A673 (cell line): ENCODE data around the gene CDC42BPA. TPM values are rescaled to one million over a fixed set of nuclear protein-coding genes. Genes with fewer than 3 reads are reported as not detected.

ENCODE experiments used
- BruUV-seq: library from RNA; stranded (reverse); fragments of 400-500 nt; replicated peaks from 2 replicates; lab custom pipeline; 2021; lab: Mats Ljungman, UMichigan
- CTCF ChIA-PET: fragments of 300-600 bp; sonication (Branson Sonifier 250); formaldehyde crosslinking; loops from one replicate; lab custom pipeline; 2022; ENCODE audit warnings: antibody characterized with exemption; lab: Charles Lee
- POLR2A ChIA-PET: fragments of 300-600 bp; sonication (Branson Sonifier 250); formaldehyde crosslinking; loops from one replicate; lab custom pipeline; 2022; ENCODE audit warnings: antibody characterized with exemption; ENCODE audit not compliant: low non-redundant PET; lab: Charles Lee
- DNase-seq: peaks from one replicate; pipeline ENCODE4 v3.0.0-alpha.2; 2015; ENCODE audit warnings: low spot score
- H3K27ac ChIP-seq: fragments of 200-600 bp; sonication (generic); 2 replicates; pipeline ENCODE4 v1.5.1; 2016; ENCODE audit warnings: mixed run types, low read depth, mild to moderate bottlenecking, mixed read lengths, antibody characterized with exemption, low read length; ENCODE audit not compliant: poor library complexity, severe bottlenecking
- H3K27me3 ChIP-seq: fragments of 200-600 bp; sonication (generic); replicated peaks from 2 replicates; pipeline ENCODE4 v1.6.1; 2017; ENCODE audit warnings: mixed run types, low read depth, mild to moderate bottlenecking, mixed read lengths, antibody characterized with exemption, low read length; ENCODE audit not compliant: insufficient read depth, poor library complexity
- H3K36me3 ChIP-seq: fragments of 200-600 bp; sonication (generic); 2 replicates; pipeline ENCODE4 v1.6.1; 2016; ENCODE audit warnings: mixed run types, mild to moderate bottlenecking, mixed read lengths, antibody characterized with exemption, low read length; ENCODE audit not compliant: insufficient read depth, poor library complexity, severe bottlenecking
- H3K4me1 ChIP-seq: fragments of 200-600 bp; sonication (generic); 2 replicates; pipeline ENCODE4 v1.6.1; 2017; ENCODE audit warnings: mixed run types, mild to moderate bottlenecking, mixed read lengths, antibody characterized with exemption, low read length; ENCODE audit not compliant: insufficient read depth, poor library complexity, severe bottlenecking
- H3K4me3 ChIP-seq: fragments of 200-600 bp; sonication (generic); 2 replicates; pipeline ENCODE4 v1.5.1; 2016; ENCODE audit warnings: low read depth, mixed run types, mild to moderate bottlenecking, mixed read lengths, low read length; ENCODE audit not compliant: poor library complexity, severe bottlenecking
- H3K9me3 ChIP-seq: fragments of 200-600 bp; sonication (generic); 2 replicates; pipeline ENCODE4 v1.6.1; 2016; ENCODE audit warnings: mixed run types, low read depth, mild to moderate bottlenecking, mixed read lengths, antibody characterized with exemption, low read length; ENCODE audit not compliant: poor library complexity, severe bottlenecking
- EZH2 ChIP-seq: fragments of 200-600 bp; sonication (generic); IDR thresholded peaks from 2 replicates; pipeline ENCODE4 v1.6.1; 2017; ENCODE audit warnings: borderline replicate concordance, low read depth, mild to moderate bottlenecking, mixed read lengths, antibody characterized with exemption, low read length; ENCODE audit not compliant: poor library complexity, severe bottlenecking
- intact Hi-C: fragments of 100-400 bp; cut with micrococcal nuclease; formaldehyde crosslinking; loops from one replicate; pipeline ENCODE4 v1.10.0; 2022; ENCODE audit not compliant: unreplicated experiment
- total RNA-seq: library from RNA; stranded (reverse); gene quantifications from 2 replicates; pipeline ENCODE4 v1.2.3, GENCODE V29; 2021
- TF ChIP-seq, protein P1 (sequence below): fragments of 300-800, 200-600 bp; sonication (generic); conservative IDR thresholded peaks from 2 replicates; pipeline ENCODE4 v1.5.1; 2017; ENCODE audit warnings: low read depth, mild to moderate bottlenecking, antibody characterized with exemption, low read length, moderate library complexity, mixed read lengths

CDC42BPA gene
- total RNA-seq, 1 experiment from 2014 or later: 21.7 TPM

DNA sequence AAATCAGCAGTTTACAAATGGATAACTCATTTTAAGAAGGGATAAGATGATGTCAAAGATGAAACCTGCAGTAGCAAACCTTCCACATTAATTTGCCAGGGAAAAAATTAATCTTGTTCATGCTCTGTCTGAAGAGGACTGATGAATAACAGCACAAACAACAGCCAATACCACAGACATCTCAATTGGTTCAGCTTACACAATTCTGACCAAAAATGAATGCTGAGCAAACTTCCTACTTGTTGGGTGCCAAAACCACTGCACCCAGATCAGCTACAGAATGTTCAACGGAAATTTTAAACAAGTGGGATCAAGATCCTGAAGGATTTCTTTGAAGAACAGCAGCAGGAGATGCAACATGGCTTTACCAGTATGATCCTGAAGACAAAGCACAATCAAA lies 279.9 kb downstream of the CDC42BPA start:
- peaks cover 7% of the 10 kb centered on the region for H3K4me1 ChIP-seq
- intact Hi-C loops: no loop called here
- H3K36me3 ChIP-seq: no peaks in the 10 kb centered on the region
- H3K27me3 ChIP-seq: no peaks in the 10 kb centered on the region
- ChIA-PET POLR2A (no interaction called here), CTCF (no interaction called here)
- TF ChIP-seq, protein P1, sequence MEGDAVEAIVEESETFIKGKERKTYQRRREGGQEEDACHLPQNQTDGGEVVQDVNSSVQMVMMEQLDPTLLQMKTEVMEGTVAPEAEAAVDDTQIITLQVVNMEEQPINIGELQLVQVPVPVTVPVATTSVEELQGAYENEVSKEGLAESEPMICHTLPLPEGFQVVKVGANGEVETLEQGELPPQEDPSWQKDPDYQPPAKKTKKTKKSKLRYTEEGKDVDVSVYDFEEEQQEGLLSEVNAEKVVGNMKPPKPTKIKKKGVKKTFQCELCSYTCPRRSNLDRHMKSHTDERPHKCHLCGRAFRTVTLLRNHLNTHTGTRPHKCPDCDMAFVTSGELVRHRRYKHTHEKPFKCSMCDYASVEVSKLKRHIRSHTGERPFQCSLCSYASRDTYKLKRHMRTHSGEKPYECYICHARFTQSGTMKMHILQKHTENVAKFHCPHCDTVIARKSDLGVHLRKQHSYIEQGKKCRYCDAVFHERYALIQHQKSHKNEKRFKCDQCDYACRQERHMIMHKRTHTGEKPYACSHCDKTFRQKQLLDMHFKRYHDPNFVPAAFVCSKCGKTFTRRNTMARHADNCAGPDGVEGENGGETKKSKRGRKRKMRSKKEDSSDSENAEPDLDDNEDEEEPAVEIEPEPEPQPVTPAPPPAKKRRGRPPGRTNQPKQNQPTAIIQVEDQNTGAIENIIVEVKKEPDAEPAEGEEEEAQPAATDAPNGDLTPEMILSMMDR: no peak
- TF ChIP-seq EZH2: no peak
- H3K27ac ChIP-seq: no peak overlapping the region
- H3K9me3 ChIP-seq: no peaks in the 10 kb centered on the region
- BruUV-seq: no TSS peak
- no peak for DNase-seq
- no peak overlapping the region for H3K4me3 ChIP-seq

DNA sequence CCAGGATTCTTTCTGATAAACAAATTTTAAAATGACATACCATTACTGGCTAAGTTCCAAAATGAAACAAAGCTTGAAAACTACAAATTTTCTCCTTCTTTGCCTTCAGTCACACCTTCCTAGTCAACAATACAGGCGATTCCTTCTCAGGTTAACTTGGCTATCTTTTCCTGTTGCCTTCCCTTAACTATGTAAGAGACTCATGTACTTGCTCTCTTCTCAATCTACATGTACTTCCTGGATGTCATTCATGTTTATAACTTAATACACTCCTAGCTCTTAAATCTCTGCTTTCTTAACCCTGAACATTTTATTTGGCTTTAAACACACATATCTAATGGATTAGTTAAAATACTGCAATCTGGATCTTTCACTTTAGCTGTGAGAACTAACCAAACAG lies 281.2 kb downstream of the CDC42BPA start:
- Histone ChIP-seq H3K36me3 (no peaks in the 10 kb centered on the region), H3K27me3 (no peaks in the 10 kb centered on the region), H3K4me3 (no peak overlapping the region), H3K27ac (no peak overlapping the region), H3K9me3 (no peaks in the 10 kb centered on the region), H3K4me1 (no peaks in the 10 kb centered on the region)
- intact Hi-C loops: no loop called here
- no TSS peak for BruUV-seq
- TF ChIP-seq, protein P1: no peak
- TF ChIP-seq EZH2: no peak
- ChIA-PET POLR2A (no interaction called here), CTCF (no interaction called here)
- no peak for DNase-seq

DNA sequence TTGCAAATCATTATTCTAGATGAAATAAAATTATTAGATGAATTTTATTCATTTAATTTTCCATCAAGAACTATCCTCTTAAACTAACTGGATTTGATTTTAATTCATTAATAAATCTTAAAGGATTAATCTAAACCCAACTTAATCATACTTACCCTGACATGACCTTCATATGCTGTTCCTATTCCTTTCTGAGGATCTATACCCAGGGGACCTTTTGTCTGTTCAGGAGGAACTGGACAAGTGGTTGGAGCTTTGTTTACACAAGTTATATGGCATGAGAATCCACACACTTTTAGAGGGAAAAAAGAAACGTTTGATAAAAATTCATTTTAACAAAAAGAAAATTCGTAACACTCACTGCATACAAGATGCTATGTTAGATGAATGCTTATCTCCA lies 283.0 kb downstream of the CDC42BPA start:
- DNase-seq: no peak
- CTCF ChIA-PET: no interaction called here
- BruUV-seq: no TSS peak
- Histone ChIP-seq H3K4me3 (no peak overlapping the region), H3K27ac (no peak overlapping the region), H3K36me3 (no peaks in the 10 kb centered on the region), H3K27me3 (no peaks in the 10 kb centered on the region), H3K4me1 (no peaks in the 10 kb centered on the region), H3K9me3 (no peaks in the 10 kb centered on the region)
- TF ChIP-seq, protein P1: no peak
- TF ChIP-seq EZH2: no peak
- intact Hi-C loops: no loop called here
- POLR2A ChIA-PET: no interaction called here
